H1 (cell line): ENCODE results near the gene TACC2. TPM values are rescaled to one million over a fixed set of nuclear protein-coding genes. Genes with fewer than 3 reads are reported as not detected.

ENCODE experiments used
- CTCF ChIA-PET: fragments of 300-600 bp; sonication (Branson Sonifier 250); formaldehyde crosslinking; loops from one replicate; lab custom pipeline; 2021; ENCODE audit not compliant: partially characterized antibody; lab: Charles Lee
- POLR2A ChIA-PET: fragments of 300-600 bp; sonication (Branson Sonifier 250); formaldehyde crosslinking; loops from one replicate; lab custom pipeline; 2021; ENCODE audit warnings: inconsistent platforms; ENCODE audit not compliant: partially characterized antibody; lab: Charles Lee
- DNase-seq, 2 experiments: peaks; one replicate each; pipeline versions ENCODE4 v3.0.0 to v3.0.0-alpha.2; 2010 to 2022; ENCODE audit warnings: low spot score in 2 of 2, low read depth in 1 of 2, mixed read lengths in 1 of 2
- FAIRE-seq: peaks from 2 replicates; lab custom pipeline; 2011; peaks lifted over from hg19 to GRCh38; lab: Jason Lieb, UNC
- H2AFZ ChIP-seq: 2 replicates; pipeline ENCODE4 v1.8.1; 2012; ENCODE audit warnings: low read length, inconsistent platforms
- H2AK5ac ChIP-seq: 2 replicates; pipeline ENCODE4 v1.6.1; 2013; ENCODE audit warnings: low read depth, low read length
- H2BK120ac ChIP-seq: replicated peaks from 2 replicates; pipeline ENCODE3; 2013; ENCODE audit warnings: low read depth, low read length, inconsistent platforms
- H2BK12ac ChIP-seq: 2 replicates; pipeline ENCODE4 v1.6.1; 2013; ENCODE audit warnings: low read depth, low read length
- H2BK15ac ChIP-seq: 2 replicates; pipeline ENCODE4 v1.6.1; 2013; ENCODE audit warnings: low read length
- H2BK20ac ChIP-seq: 2 replicates; pipeline ENCODE4 v1.6.1; 2013; ENCODE audit warnings: low read length
- H2BK5ac ChIP-seq: 2 replicates; pipeline ENCODE4 v1.6.1; 2013; ENCODE audit warnings: low read depth, low read length
- H3K14ac ChIP-seq: 2 replicates; pipeline ENCODE4 v1.6.1; 2013; ENCODE audit warnings: inconsistent platforms; ENCODE audit not compliant: insufficient read length
- H3K18ac ChIP-seq: 2 replicates; pipeline ENCODE4 v1.6.1; 2013; ENCODE audit warnings: low read length; ENCODE audit errors: extremely low read depth
- H3K23ac ChIP-seq: 2 replicates; pipeline ENCODE4 v1.6.1; 2013; ENCODE audit warnings: inconsistent platforms; ENCODE audit not compliant: insufficient read length
- H3K23me2 ChIP-seq: 2 replicates; pipeline ENCODE4 v1.6.1; 2013; ENCODE audit warnings: low read depth, low read length
- H3K27ac ChIP-seq: 2 replicates; pipeline ENCODE4 v1.6.1; 2011; ENCODE audit warnings: low read depth, low read length, inconsistent platforms
- H3K27me3 ChIP-seq, 4 experiments: replicated peaks in 1 of 4; 1 replicate in 1 of 4; 2 replicates in 3 of 4; pipeline versions ENCODE4 v1.6.1 to v1.8.1; 2011 to 2013; ENCODE audit warnings: low read length in 3 of 4, mild to moderate bottlenecking in 3 of 4, inconsistent platforms in 2 of 4, mixed read lengths in 2 of 4, moderate library complexity in 1 of 4; ENCODE audit not compliant: control insufficient read depth in 3 of 4, insufficient read depth in 3 of 4; ENCODE audit errors: extremely low read depth in 1 of 4
- H3K36me3 ChIP-seq, 4 experiments: 2 replicates each; pipeline versions ENCODE4 v1.6.1 to v1.8.1; 2011 to 2013; ENCODE audit warnings: mild to moderate bottlenecking in 4 of 4, low read length in 3 of 4, moderate library complexity in 2 of 4, control low read depth in 1 of 4, inconsistent platforms in 1 of 4; ENCODE audit not compliant: insufficient read depth in 4 of 4, control insufficient read depth in 2 of 4
- H3K4ac ChIP-seq: replicated peaks from 2 replicates; pipeline ENCODE3; 2013; ENCODE audit warnings: low read length, low read depth, mixed read lengths, inconsistent platforms; ENCODE audit not compliant: insufficient read length
- H3K4me1 ChIP-seq, 4 experiments: replicated peaks in 1 of 4; 1 replicate in 1 of 4; 2 replicates in 3 of 4; pipeline versions ENCODE4 v1.6.1 to v1.8.1; 2011 to 2013; ENCODE audit warnings: low read length in 3 of 4, inconsistent platforms in 2 of 4, mixed read lengths in 1 of 4; ENCODE audit not compliant: insufficient read depth in 4 of 4, control insufficient read depth in 3 of 4
- H3K4me2 ChIP-seq, 2 experiments: 2 replicates each; pipeline versions ENCODE4 v1.6.1 to v1.8.1; 2011 to 2013; ENCODE audit warnings: low read depth in 2 of 2, low read length in 2 of 2, control low read depth in 1 of 2, inconsistent platforms in 1 of 2, mild to moderate bottlenecking in 1 of 2; ENCODE audit not compliant: insufficient read depth in 1 of 2
- H3K4me3 ChIP-seq, 4 experiments: fragments of 200-600, 300-600 bp in 1 of 4; sonication (generic), shearing (Covaris generic), sonication (Bioruptor Twin) in 1 of 4; 2 replicates each; pipeline versions ENCODE4 v1.5.1 to v1.8.1; 2011 to 2016; ENCODE audit warnings: low read length in 4 of 4, low read depth in 3 of 4, control low read depth in 2 of 4, inconsistent platforms in 2 of 4, mild to moderate bottlenecking in 2 of 4, mixed read lengths in 1 of 4, moderate library complexity in 1 of 4; ENCODE audit not compliant: insufficient read depth in 2 of 4; ENCODE audit errors: extremely low read depth in 1 of 4
- H3K56ac ChIP-seq: replicated peaks from 2 replicates; pipeline ENCODE3; 2013; ENCODE audit warnings: low read depth, mild to moderate bottlenecking, mixed read lengths, low read length, inconsistent platforms; ENCODE audit not compliant: insufficient read length
- H3K79me1 ChIP-seq: 2 replicates; pipeline ENCODE4 v1.6.1; 2013; ENCODE audit warnings: low read depth, low read length, control low read depth
- H3K79me2 ChIP-seq, 2 experiments: 2 replicates each; pipeline versions ENCODE4 v1.6.1 to v1.8.1; 2012 to 2013; ENCODE audit warnings: low read length in 2 of 2, mild to moderate bottlenecking in 2 of 2, inconsistent platforms in 1 of 2; ENCODE audit not compliant: insufficient read depth in 2 of 2, control insufficient read depth in 1 of 2
- H3K9ac ChIP-seq, 4 experiments: replicated peaks in 1 of 4; 1 replicate in 1 of 4; 2 replicates in 3 of 4; pipeline versions ENCODE4 v1.6.1 to v1.8.1; 2011 to 2013; ENCODE audit warnings: low read depth in 3 of 4, low read length in 3 of 4, control low read depth in 2 of 4, mild to moderate bottlenecking in 2 of 4, moderate library complexity in 2 of 4, inconsistent platforms in 1 of 4; ENCODE audit errors: extremely low read depth in 1 of 4
- H3K9me3 ChIP-seq, 2 experiments: 2 replicates each; pipeline versions ENCODE4 v1.6.1 to v1.8.1; 2012 to 2013; ENCODE audit warnings: mild to moderate bottlenecking in 2 of 2, moderate library complexity in 2 of 2, control low read depth in 1 of 2, inconsistent platforms in 1 of 2, low read depth in 1 of 2, low read length in 1 of 2, mixed read lengths in 1 of 2; ENCODE audit not compliant: insufficient read depth in 2 of 2
- H4K20me1 ChIP-seq, 2 experiments: replicated peaks in 1 of 2; 2 replicates each; pipeline versions ENCODE3 to v1.8.1; 2011 to 2013; ENCODE audit warnings: inconsistent platforms in 2 of 2, low read length in 2 of 2, mild to moderate bottlenecking in 1 of 2; ENCODE audit not compliant: insufficient read depth in 2 of 2, control insufficient read depth in 1 of 2
- H4K5ac ChIP-seq: 2 replicates; pipeline ENCODE4 v1.6.1; 2013; ENCODE audit warnings: low read length, low read depth, mixed read lengths, inconsistent platforms; ENCODE audit not compliant: insufficient read length
- H4K8ac ChIP-seq: 2 replicates; pipeline ENCODE4 v1.8.0; 2013; ENCODE audit warnings: mild to moderate bottlenecking, moderate library complexity, low read length, inconsistent platforms; ENCODE audit not compliant: insufficient read depth; ENCODE audit errors: extremely low read depth
- H4K91ac ChIP-seq: replicated peaks from 2 replicates; pipeline ENCODE3; 2013; ENCODE audit warnings: low read length, mixed read lengths, inconsistent platforms; ENCODE audit not compliant: insufficient read length
- BACH1 ChIP-seq: IDR thresholded peaks from 2 replicates; pipeline ENCODE4 v1.6.1; 2012; ENCODE audit warnings: low read length, improper control_type of control experiment
- BCL11A ChIP-seq, 2 experiments: IDR thresholded peaks; one replicate each; pipeline ENCODE4 v1.6.1; 2011; ENCODE audit warnings: low read depth in 2 of 2, low read length in 2 of 2, mild to moderate bottlenecking in 2 of 2
- CHD2 ChIP-seq: IDR thresholded peaks from 2 replicates; pipeline ENCODE4 v1.6.1; 2012; ENCODE audit warnings: low read length, improper control_type of control experiment
- EGR1 ChIP-seq: IDR thresholded peaks from 2 replicates; pipeline ENCODE4 v1.6.1; 2011; ENCODE audit warnings: low read depth, low read length, borderline replicate concordance
- EP300 ChIP-seq, 2 experiments: IDR thresholded peaks; 1 replicate in 1 of 2; 2 replicates in 1 of 2; pipeline ENCODE4 v1.6.1; 2011 to 2012; ENCODE audit warnings: low read depth in 2 of 2, low read length in 2 of 2, mild to moderate bottlenecking in 2 of 2, borderline replicate concordance in 1 of 2, inconsistent platforms in 1 of 2, moderate library complexity in 1 of 2
- JUN ChIP-seq: IDR thresholded peaks from 2 replicates; pipeline ENCODE4 v1.6.1; 2011; ENCODE audit warnings: low read depth, mild to moderate bottlenecking, improper control_type of control experiment, low read length
- POLR2A ChIP-seq, 2 experiments: IDR thresholded peaks; 1 replicate in 1 of 2; 2 replicates in 1 of 2; pipeline ENCODE4 v1.6.1; 2011; ENCODE audit warnings: low read depth in 2 of 2, low read length in 2 of 2, mild to moderate bottlenecking in 2 of 2; ENCODE audit errors: control extremely low read depth in 1 of 2
- POU5F1 ChIP-seq: IDR thresholded peaks from 2 replicates; pipeline ENCODE4 v1.6.1; 2011; ENCODE audit warnings: low read depth, mild to moderate bottlenecking, low read length, moderate library complexity
- RBBP5 ChIP-seq: IDR thresholded peaks from 2 replicates; pipeline ENCODE4 v1.7.1; 2012; ENCODE audit warnings: low read depth, mild to moderate bottlenecking, inconsistent platforms, low read length, moderate library complexity, borderline replicate concordance
- RNF2 ChIP-seq: fragments of 200-900, 300-1000 bp; sonication (generic); IDR thresholded peaks from 2 replicates; pipeline ENCODE4 v1.7.1; 2016; ENCODE audit warnings: borderline replicate concordance, low read depth, mild to moderate bottlenecking, antibody characterized with exemption, low read length; ENCODE audit not compliant: poor library complexity, severe bottlenecking; ENCODE audit errors: missing control alignments
- SIRT6 ChIP-seq: IDR thresholded peaks from one replicate; pipeline ENCODE4 v1.7.1; 2012; ENCODE audit warnings: low read length, inconsistent platforms
- SIX5 ChIP-seq: IDR thresholded peaks from 2 replicates; pipeline ENCODE4 v1.6.1; 2011; ENCODE audit warnings: mild to moderate bottlenecking, low read depth, low read length
- SP4 ChIP-seq: IDR thresholded peaks from 2 replicates; pipeline ENCODE4 v1.6.1; 2012; ENCODE audit warnings: low read length, inconsistent platforms
- SRF ChIP-seq: IDR thresholded peaks from 2 replicates; pipeline ENCODE4 v1.6.1; 2011; ENCODE audit warnings: mild to moderate bottlenecking, low read depth, low read length, moderate library complexity
- TAF1 ChIP-seq: IDR thresholded peaks from 2 replicates; pipeline ENCODE4 v1.6.1; 2011; ENCODE audit warnings: mild to moderate bottlenecking, low read depth, low read length
- TBP ChIP-seq: IDR thresholded peaks from 2 replicates; pipeline ENCODE4 v1.6.1; 2011; ENCODE audit warnings: low read depth, low read length, improper control_type of control experiment
- WGBS, 2 experiments: shearing (Covaris generic) in 1 of 2; methylation state at CpG; one replicate each; pipeline versions ENCODE4 v1.1.6 to v1.1.7; 2013 to 2015; ENCODE audit warnings: low lambda C conversion rate in 2 of 2, mixed read lengths in 2 of 2, inconsistent platforms in 1 of 2, low coverage in 1 of 2, missing lambda C conversion rate in 1 of 2; ENCODE audit not compliant: insufficient replicate concordance in 2 of 2, insufficient coverage in 1 of 2, insufficient read length in 1 of 2; ENCODE audit errors: extremely low coverage in 1 of 2, missing lambda C conversion rate in 1 of 2; 5-methylcytosine and 5-hydroxymethylcytosine counted together
- polyA plus RNA-seq, 7 experiments: library from polyadenylated mRNA; depleted of rRNA in 3 of 7; stranded (reverse) in 5 of 7; unstranded in 2 of 7; fragments of >200 nt in 5 of 7; fragments of 200-250 nt in 2 of 7; gene quantifications; 1 replicate in 5 of 7; 2 replicates in 1 of 7; 4 replicates in 1 of 7; pipeline versions ENCODE4 v1.2.1 to v1.2.3, GENCODE V29; 2011 to 2013; ENCODE audit warnings: missing spikeins in 2 of 7, mixed read lengths in 2 of 7
- total RNA-seq: library from RNA; stranded (reverse); fragmentation: NEBNext Ultra II Directional; extraction: Animal tissue kit (Norgen Biotek cat#: 25700); gene quantifications from 2 replicates; pipeline ENCODE4 v1.2.1, GENCODE V29; 2021

The TACC2 gene
- total and polyA plus RNA-seq, 2 of the 8 experiments (the other 6 are each of a cell fraction or from before 2014, with no cell fraction given), result 21.2 to 46.6 TPM

GRCh38 chr10:122158362-122158761 is 169.4 kb downstream of the TACC2 start:
- H2AFZ ChIP-seq, result no peak overlapping the region
- H2BK5ac ChIP-seq, result no peak overlapping the region
- no peaks in the 10 kb centered on the region; the same call in 1 of the 2 replicates for H3K23me2 ChIP-seq
- H3K36me3 ChIP-seq, result no peaks in the 10 kb centered on the region
- H3K4me3 ChIP-seq, result no peak overlapping the region
- FAIRE-seq (no peak), DNase-seq (no peak)
- H4K8ac ChIP-seq, result no peak overlapping the region
- H3K23ac ChIP-seq, result no peak overlapping the region
- no peak overlapping the region for H2BK12ac ChIP-seq
- H4K5ac ChIP-seq, result no peak overlapping the region
- no peak overlapping the region for H3K9ac ChIP-seq
- peaks cover 2 to 5% of the 10 kb centered on the region in 2 experiments for H4K20me1 ChIP-seq
- no peaks in the 10 kb centered on the region; the same call in 1 of the 2 replicates for H3K79me1 ChIP-seq
- WGBS, 2 experiments, result 95% methylated on average over 4 of the region's 4 CpGs; no CpG with 5 or more reads in 1 of the 2 experiments
- H3K4me2 ChIP-seq, result no peak overlapping the region
- peaks cover 11 to 33% (median 23%) of the 10 kb centered on the region in 4 experiments for H3K4me1 ChIP-seq
- 0 out of 2 replicates have a peak overlapping the region, but pooled peaks have one; percentile 11 for H2AK5ac ChIP-seq
- H2BK120ac ChIP-seq, result no peak overlapping the region
- H3K79me2 ChIP-seq, result peaks cover 0 to 4% of the 10 kb centered on the region in 2 experiments; a peak in 1 of 4 replicates
- CTCF ChIA-PET, result interaction anchor here (8.4 kb wide), 1 partner anchor 16 kb away, joined by 65 read pairs; no protein-coding TSS in a partner anchor
- no peaks in the 10 kb centered on the region for H3K9me3 ChIP-seq
- H3K56ac ChIP-seq, result no peak overlapping the region
- no peak overlapping the region for H3K4ac ChIP-seq
- H3K27ac ChIP-seq, result no peak overlapping the region
- H3K27me3 ChIP-seq, result no peaks in the 10 kb centered on the region
- POLR2A ChIA-PET, result no interaction called here
- no peak overlapping the region for H3K14ac ChIP-seq
- no peak overlapping the region for H3K18ac ChIP-seq
- H4K91ac ChIP-seq, result no peak overlapping the region
- no peak overlapping the region for H2BK20ac ChIP-seq
- H2BK15ac ChIP-seq, result no peak overlapping the region
- no peak for TF ChIP-seq SIX5
- TF ChIP-seq BCL11A (IDR thresholded peaks at IDR 0.05; ENCODE audit: low read depth in 2 of 2, low read length in 2 of 2), result no peak
- no peak for TF ChIP-seq JUN
- no peak for TF ChIP-seq SIRT6
- TF ChIP-seq CHD2, result no peak
- no peak for TF ChIP-seq EGR1
- no peak for TF ChIP-seq SRF
- TF ChIP-seq TAF1, result no peak
- TF ChIP-seq TBP, result no peak
- TF ChIP-seq RNF2, result no peak
- TF ChIP-seq RBBP5, result no peak
- TF ChIP-seq BACH1, result no peak
- no peak for TF ChIP-seq POLR2A (IDR thresholded peaks at IDR 0.05; ENCODE audit: control extremely low read depth in 1 of 2, low read depth in 2 of 2, low read length in 2 of 2)
- TF ChIP-seq EP300 (IDR thresholded peaks at IDR 0.05; ENCODE audit: borderline replicate concordance in 1 of 2, low read depth in 2 of 2, low read length in 2 of 2), result no peak
- no peak for TF ChIP-seq POU5F1
- TF ChIP-seq SP4, result no peak
